Osteoblast (primary cell): ENCODE results near the gene JADE3. TPM values are rescaled to one million over a fixed set of nuclear protein-coding genes. Genes with fewer than 3 reads are reported as not detected.

Experiments
- DNase-seq: peaks from one replicate; pipeline ENCODE4 v3.0.0; 2011; ENCODE audit warnings: low spot score, mixed read lengths; ENCODE audit not compliant: insufficient read length; ENCODE audit errors: missing footprints
- H2AFZ ChIP-seq: 2 replicates; pipeline ENCODE4 v1.6.0; 2011; ENCODE audit warnings: mild to moderate bottlenecking, low read length
- H3K27ac ChIP-seq: 2 replicates; pipeline ENCODE4 v1.5.1; 2011; ENCODE audit warnings: mild to moderate bottlenecking, low read depth, low read length, moderate library complexity
- H3K27me3 ChIP-seq: 2 replicates; pipeline ENCODE4 v1.6.0; 2012; ENCODE audit warnings: mild to moderate bottlenecking, control low read depth, inconsistent platforms, low read length, moderate library complexity; ENCODE audit not compliant: insufficient read depth
- H3K36me3 ChIP-seq: 2 replicates; pipeline ENCODE4 v1.5.1; 2011; ENCODE audit warnings: mild to moderate bottlenecking, low read length, control low read depth, moderate library complexity; ENCODE audit not compliant: insufficient read depth
- H3K4me1 ChIP-seq: 2 replicates; pipeline ENCODE4 v1.5.1; 2011; ENCODE audit warnings: mild to moderate bottlenecking, low read length, control low read depth, moderate library complexity; ENCODE audit not compliant: insufficient read depth
- H3K4me2 ChIP-seq: 2 replicates; pipeline ENCODE4 v1.6.0; 2011; ENCODE audit warnings: mild to moderate bottlenecking, low read length; ENCODE audit not compliant: insufficient read depth
- H3K4me3 ChIP-seq: fragments of 200-600 bp; sonication (generic); 3 replicates; pipeline ENCODE4 v1.5.1; 2012; ENCODE audit warnings: mild to moderate bottlenecking, low read length, inconsistent platforms; ENCODE audit not compliant: insufficient read depth
- H3K79me2 ChIP-seq: 2 replicates; pipeline ENCODE4 v1.6.0; 2012; ENCODE audit warnings: mild to moderate bottlenecking, low read length, control low read depth, inconsistent platforms; ENCODE audit not compliant: insufficient read depth
- H3K9me3 ChIP-seq: 2 replicates; pipeline ENCODE4 v1.5.1; 2011; ENCODE audit warnings: low read depth, low read length, control low read depth
- H4K20me1 ChIP-seq: 2 replicates; pipeline ENCODE4 v1.6.0; 2012; ENCODE audit warnings: mild to moderate bottlenecking, low read length, control low read depth; ENCODE audit not compliant: insufficient read depth
- CTCF ChIP-seq: IDR thresholded peaks from 2 replicates; pipeline ENCODE4 v1.5.1; 2011; ENCODE audit warnings: mild to moderate bottlenecking, low read depth, low read length, moderate library complexity; ENCODE audit errors: extremely low read depth
- total RNA-seq: library from RNA; depleted of rRNA; stranded (reverse); fragments of >200 nt; gene quantifications from 2 replicates; pipeline ENCODE4 v1.2.3, GENCODE V29; 2012

JADE3 gene
- total RNA-seq, 1 donor: 4.7 TPM

- Histone ChIP-seq H3K4me3 (no peak overlapping the region), H3K79me2 (peaks cover 11% of the 10 kb centered on the region), H3K4me2 (no peak overlapping the region), H2AFZ (no peak overlapping the region), H3K36me3 (no peaks in the 10 kb centered on the region), H3K27me3 (no peaks in the 10 kb centered on the region), H3K4me1 (no peaks in the 10 kb centered on the region), H3K9me3 (no peaks in the 10 kb centered on the region), H4K20me1 (no peaks in the 10 kb centered on the region), H3K27ac (no peak overlapping the region)
- TF ChIP-seq CTCF: no peak
- no peak for DNase-seq
These were observed 45.5 kb upstream of the JADE3 start for GRCh38 chrX:46866726-46867125.

- peaks cover 4% of the 10 kb centered on the region for H3K79me2 ChIP-seq
- no peak for DNase-seq
- no peak overlapping the region for H2AFZ ChIP-seq
- no peaks in the 10 kb centered on the region for H3K4me1 ChIP-seq
- H3K27ac ChIP-seq: no peak overlapping the region
- TF ChIP-seq CTCF: no peak
- no peak overlapping the region for H3K4me2 ChIP-seq
- no peaks in the 10 kb centered on the region for H3K9me3 ChIP-seq
- H3K4me3 ChIP-seq: no peak overlapping the region
- peaks cover 3% of the 10 kb centered on the region for H4K20me1 ChIP-seq
- H3K36me3 ChIP-seq: no peaks in the 10 kb centered on the region
- no peaks in the 10 kb centered on the region for H3K27me3 ChIP-seq
These were observed 38.5 kb upstream of the JADE3 start for GRCh38 chrX:46873746-46874145.

GRCh38 chrX:46876901-46877300 is 35.3 kb upstream of the JADE3 start:
- Histone ChIP-seq H3K27me3 (peaks cover 2% of the 10 kb centered on the region), H2AFZ (no peak overlapping the region), H3K27ac (no peak overlapping the region), H3K4me2 (no peak overlapping the region), H3K4me3 (no peak overlapping the region), H3K36me3 (no peaks in the 10 kb centered on the region), H3K9me3 (no peaks in the 10 kb centered on the region), H4K20me1 (peaks cover 3% of the 10 kb centered on the region), H3K79me2 (no peaks in the 10 kb centered on the region), H3K4me1 (no peaks in the 10 kb centered on the region)
- TF ChIP-seq CTCF: no peak
- DNase-seq: no peak

- no peaks in the 10 kb centered on the region for H4K20me1 ChIP-seq
- no peaks in the 10 kb centered on the region for H3K79me2 ChIP-seq
- no peak overlapping the region for H3K4me2 ChIP-seq
- no peaks in the 10 kb centered on the region for H3K9me3 ChIP-seq
- peaks cover 2% of the 10 kb centered on the region for H3K27me3 ChIP-seq
- no peak for TF ChIP-seq CTCF
- H3K4me3 ChIP-seq: no peak overlapping the region
- no peaks in the 10 kb centered on the region for H3K4me1 ChIP-seq
- H3K27ac ChIP-seq: no peak overlapping the region
- no peak for DNase-seq
- peaks cover 3% of the 10 kb centered on the region for H3K36me3 ChIP-seq
- no peak overlapping the region for H2AFZ ChIP-seq
These were observed 30.0 kb upstream of the JADE3 start for GRCh38 chrX:46882266-46882665.
